Lower leg skin (tissue), 3 donors: ENCODE data around the gene ITGA2B.

Experiments
- CTCF ChIP-seq, 3 donors: fragments of 450-650 bp; IDR thresholded peaks; one replicate each; pipeline ENCODE4 v1.5.1; 2016; ENCODE audit warnings: antibody characterized with exemption in 3 of 3, mild to moderate bottlenecking in 3 of 3, moderate library complexity in 2 of 3
- POLR2A ChIP-seq, 2 donors: fragments of 450-650 bp; IDR thresholded peaks; one replicate each; pipeline ENCODE4 v1.6.1; 2016 to 2017; ENCODE audit warnings: antibody characterized with exemption in 2 of 2, mild to moderate bottlenecking in 1 of 2, moderate library complexity in 1 of 2

DNA sequence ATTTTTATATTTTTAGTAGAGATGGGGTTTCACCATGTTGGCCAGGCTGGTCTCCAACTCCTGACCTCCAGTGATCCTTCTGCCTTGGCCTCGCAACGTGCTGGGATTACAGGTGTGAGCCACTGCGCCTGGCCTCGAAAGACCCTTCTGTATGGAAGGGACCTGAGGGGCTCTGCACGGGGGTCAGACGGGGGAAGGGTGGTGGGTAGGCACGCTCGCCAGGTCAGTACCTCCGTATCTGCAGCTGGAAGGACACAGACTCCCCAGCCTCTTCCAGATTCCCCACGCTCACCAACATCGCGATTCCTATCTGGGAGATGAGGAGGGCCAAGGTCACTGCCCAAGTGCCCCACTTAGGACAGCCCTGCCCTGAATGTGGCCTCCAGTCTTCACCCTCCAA, 12.7 kb downstream of the ITGA2B start:
- TF ChIP-seq CTCF (IDR thresholded peaks at IDR 0.05) (no peak), POLR2A (IDR thresholded peaks at IDR 0.05) (no peak)
